ENCODE data around the gene FBXO44. TPM values are rescaled to one million over a fixed set of nuclear protein-coding genes. Genes with fewer than 3 reads are reported as not detected.

The FBXO44 gene
- total and polyA plus RNA-seq, 12 donors, result 6.3 to 121 (median 38.1) TPM

- Histone ChIP-seq H3K4me1 (replicated peaks in 1 of 2) (no peaks in the 10 kb centered on the region), H3K9me3 (replicated peaks in 1 of 3) (no peaks in the 10 kb centered on the region), H3K36me3 (replicated peaks in 1 of 2) (no peaks in the 10 kb centered on the region), H3K4me3 (no peak overlapping the region), H3K27me3 (no peaks in the 10 kb centered on the region), H3K27ac (no peak overlapping the region)
- 50 to 65% (median 60%) methylated on average over 7 of the region's 7 CpGs; no CpG with 5 or more reads in 1 of the 4 donors for WGBS, 4 donors
- intact Hi-C loops (cut with DNase I), result no loop called here
- TF ChIP-seq CTCF (IDR thresholded peaks at IDR 0.05), result no peak
- no peak for TF ChIP-seq POLR2A (IDR thresholded peaks at IDR 0.05)
- DNase-seq, result no peak
These were observed 37.9 kb upstream of the FBXO44 start for GRCh38 chr1:11616766-11617165.

DNA sequence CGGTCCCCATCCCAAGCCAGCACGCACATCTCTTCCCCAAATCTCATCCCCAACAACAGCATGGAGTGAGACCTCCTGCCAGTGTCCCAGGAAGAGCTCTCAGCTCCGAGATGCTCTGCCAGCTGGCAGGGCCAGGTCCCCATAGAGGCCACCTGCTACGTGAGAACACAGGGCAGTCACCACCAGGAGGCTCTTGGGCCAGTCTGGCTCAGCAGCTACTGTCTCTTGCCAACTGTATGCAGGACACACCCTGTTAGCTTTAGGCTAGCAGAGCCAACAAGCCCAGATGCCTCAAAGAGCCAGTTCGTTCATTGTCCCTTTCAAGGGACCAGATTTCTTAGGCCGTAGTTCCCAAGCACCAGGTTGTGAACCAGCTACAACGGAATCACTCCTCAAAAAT is 37.4 kb upstream of the FBXO44 start:
- Histone ChIP-seq H3K27ac (no peak overlapping the region), H3K36me3 (replicated peaks in 1 of 2) (no peaks in the 10 kb centered on the region), H3K4me3 (no peak overlapping the region), H3K9me3 (replicated peaks in 1 of 3) (no peaks in the 10 kb centered on the region), H3K27me3 (no peaks in the 10 kb centered on the region), H3K4me1 (replicated peaks in 1 of 2) (no peaks in the 10 kb centered on the region)
- TF ChIP-seq POLR2A (IDR thresholded peaks at IDR 0.05) (no peak), CTCF (IDR thresholded peaks at IDR 0.05) (no peak)
- no peak for DNase-seq
- 66 to 84% (median 73%) methylated on average over 4 to 7 of the region's 7 CpGs for WGBS, 4 donors
- intact Hi-C loops (cut with DNase I), result no loop called here

GRCh38 chr1:11617741-11618140 is 36.9 kb upstream of the FBXO44 start:
- Histone ChIP-seq H3K27ac (no peak overlapping the region), H3K27me3 (no peaks in the 10 kb centered on the region), H3K4me3 (no peak overlapping the region), H3K36me3 (replicated peaks in 1 of 2) (no peaks in the 10 kb centered on the region), H3K4me1 (replicated peaks in 1 of 2) (no peaks in the 10 kb centered on the region), H3K9me3 (replicated peaks in 1 of 3) (no peaks in the 10 kb centered on the region)
- intact Hi-C loops (cut with DNase I), result no loop called here
- WGBS, 4 donors, result 55 to 100% (median 81%) methylated on average over 1 to 2 of the region's 2 CpGs
- TF ChIP-seq POLR2A (IDR thresholded peaks at IDR 0.05) (no peak), CTCF (IDR thresholded peaks at IDR 0.05) (no peak)
- DNase-seq, result no peak

DNA sequence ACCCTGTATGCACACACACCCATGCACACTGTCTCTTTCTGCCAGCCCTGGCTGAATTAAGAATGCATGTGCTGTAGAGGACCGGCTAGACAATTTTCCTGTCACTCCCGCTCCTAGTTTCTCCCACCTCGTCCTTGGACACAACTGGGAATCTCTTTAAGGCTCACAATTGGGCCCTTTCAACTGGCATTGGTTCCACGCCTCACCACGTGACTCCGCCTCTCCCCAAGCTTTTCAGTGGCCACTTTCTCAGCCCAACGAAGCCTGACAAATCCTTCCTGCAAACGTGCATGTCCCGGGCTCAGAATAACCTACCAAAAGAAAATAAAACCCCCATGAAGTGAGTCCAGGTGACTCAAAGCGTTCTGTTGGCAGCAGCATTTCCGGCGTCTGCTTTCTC is 34.3 kb upstream of the FBXO44 start:
- no peak overlapping the region for H3K4me3 ChIP-seq
- no peak overlapping the region for H3K27ac ChIP-seq
- H3K4me1 ChIP-seq (replicated peaks in 1 of 2), result no peaks in the 10 kb centered on the region
- no peaks in the 10 kb centered on the region for H3K9me3 ChIP-seq (replicated peaks in 1 of 3)
- intact Hi-C loops (cut with DNase I), result no loop called here
- DNase-seq, result no peak
- H3K27me3 ChIP-seq, result no peaks in the 10 kb centered on the region
- TF ChIP-seq CTCF (IDR thresholded peaks at IDR 0.05), result no peak
- TF ChIP-seq POLR2A (IDR thresholded peaks at IDR 0.05), result no peak
- 40 to 46% (median 45%) methylated on average over 12 of the region's 12 CpGs for WGBS, 4 donors
- no peaks in the 10 kb centered on the region for H3K36me3 ChIP-seq (replicated peaks in 1 of 2)

All from adrenal gland (tissue), 12 donors.